ENCODE data around the gene NECTIN3. TPM values are rescaled to one million over a fixed set of nuclear protein-coding genes. Genes with fewer than 3 reads are reported as not detected.

The NECTIN3 gene
- total and polyA plus RNA-seq, 10 of the 15 experiments (the other 5 are each of a cell fraction or from before 2014, with no cell fraction given): 0.21 TPM; not detected in 9

DNA sequence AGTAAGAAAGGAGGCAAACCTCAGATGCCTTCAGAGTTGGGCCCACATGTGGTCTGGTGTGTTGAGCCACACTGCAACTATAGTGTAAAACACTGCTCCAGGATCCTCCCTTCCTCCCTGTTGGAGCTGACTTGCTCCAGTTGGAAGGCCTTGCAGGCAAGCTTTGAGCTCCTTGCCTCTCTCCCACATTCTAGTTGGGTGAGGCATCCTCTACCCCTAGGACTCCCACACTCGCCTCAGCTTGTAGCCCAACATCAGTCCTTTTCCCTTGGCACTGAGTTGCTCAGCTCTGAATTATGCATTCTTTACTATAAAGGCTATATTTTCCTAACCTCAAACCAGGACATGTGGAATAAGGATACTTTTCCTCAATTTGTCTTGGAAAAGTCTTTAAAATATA lies 143.9 kb downstream of the NECTIN3 start:
- Histone ChIP-seq H3K27me3 (replicated peaks in 1 of 2; ENCODE audit: control insufficient read depth in 2 of 2, insufficient read depth in 2 of 2, low read length in 1 of 2) (no peaks in the 10 kb centered on the region), H3K79me2 (ENCODE audit: control insufficient read depth, insufficient read depth, low read length) (no peaks in the 10 kb centered on the region), H3K27ac (ENCODE audit: control insufficient read depth, insufficient read depth) (no peak overlapping the region), H3K36me3 (ENCODE audit: control insufficient read depth in 2 of 2, insufficient read depth in 2 of 2, low read length in 1 of 2) (no peaks in the 10 kb centered on the region), H3K4me2 (ENCODE audit: control insufficient read depth, insufficient read depth) (no peak overlapping the region), H4K20me1 (ENCODE audit: control insufficient read depth, insufficient read depth) (no peaks in the 10 kb centered on the region), H3K4me3 (no peak overlapping the region), H3K9ac (ENCODE audit: control insufficient read depth, insufficient read depth, low read length) (no peak overlapping the region), H3K9me3 (replicated peaks; ENCODE audit: control insufficient read depth, insufficient read depth, low read length) (no peaks in the 10 kb centered on the region), H3K4me1 (ENCODE audit: control insufficient read depth, insufficient read depth, low read length) (no peaks in the 10 kb centered on the region), H2AFZ (ENCODE audit: control insufficient read depth, low read depth, low read length) (no peak overlapping the region)
- ChIA-PET POLR2A (no interaction called here), RAD21 (ENCODE audit: unreplicated experiment) (no interaction called here), SMC1A (ENCODE audit: uncharacterized antibody, unreplicated experiment) (no interaction called here), CTCF (no interaction called here)
- in situ Hi-C loops (cut with MboI): no loop called here
- ATAC-seq (no peak), DNase-seq (ENCODE audit: low read depth, low spot score) (no peak), FAIRE-seq (no peak)
- intact Hi-C loops (cut with micrococcal nuclease; ENCODE audit: unreplicated experiment): no loop called here
- WGBS (ENCODE audit: insufficient coverage, insufficient replicate concordance, low lambda C conversion rate, missing lambda C conversion rate): 5% methylated on average over 1 of the region's 1 CpG
- BruUV-seq (replicated peaks): no TSS peak
- TF ChIP-seq, protein P1, sequence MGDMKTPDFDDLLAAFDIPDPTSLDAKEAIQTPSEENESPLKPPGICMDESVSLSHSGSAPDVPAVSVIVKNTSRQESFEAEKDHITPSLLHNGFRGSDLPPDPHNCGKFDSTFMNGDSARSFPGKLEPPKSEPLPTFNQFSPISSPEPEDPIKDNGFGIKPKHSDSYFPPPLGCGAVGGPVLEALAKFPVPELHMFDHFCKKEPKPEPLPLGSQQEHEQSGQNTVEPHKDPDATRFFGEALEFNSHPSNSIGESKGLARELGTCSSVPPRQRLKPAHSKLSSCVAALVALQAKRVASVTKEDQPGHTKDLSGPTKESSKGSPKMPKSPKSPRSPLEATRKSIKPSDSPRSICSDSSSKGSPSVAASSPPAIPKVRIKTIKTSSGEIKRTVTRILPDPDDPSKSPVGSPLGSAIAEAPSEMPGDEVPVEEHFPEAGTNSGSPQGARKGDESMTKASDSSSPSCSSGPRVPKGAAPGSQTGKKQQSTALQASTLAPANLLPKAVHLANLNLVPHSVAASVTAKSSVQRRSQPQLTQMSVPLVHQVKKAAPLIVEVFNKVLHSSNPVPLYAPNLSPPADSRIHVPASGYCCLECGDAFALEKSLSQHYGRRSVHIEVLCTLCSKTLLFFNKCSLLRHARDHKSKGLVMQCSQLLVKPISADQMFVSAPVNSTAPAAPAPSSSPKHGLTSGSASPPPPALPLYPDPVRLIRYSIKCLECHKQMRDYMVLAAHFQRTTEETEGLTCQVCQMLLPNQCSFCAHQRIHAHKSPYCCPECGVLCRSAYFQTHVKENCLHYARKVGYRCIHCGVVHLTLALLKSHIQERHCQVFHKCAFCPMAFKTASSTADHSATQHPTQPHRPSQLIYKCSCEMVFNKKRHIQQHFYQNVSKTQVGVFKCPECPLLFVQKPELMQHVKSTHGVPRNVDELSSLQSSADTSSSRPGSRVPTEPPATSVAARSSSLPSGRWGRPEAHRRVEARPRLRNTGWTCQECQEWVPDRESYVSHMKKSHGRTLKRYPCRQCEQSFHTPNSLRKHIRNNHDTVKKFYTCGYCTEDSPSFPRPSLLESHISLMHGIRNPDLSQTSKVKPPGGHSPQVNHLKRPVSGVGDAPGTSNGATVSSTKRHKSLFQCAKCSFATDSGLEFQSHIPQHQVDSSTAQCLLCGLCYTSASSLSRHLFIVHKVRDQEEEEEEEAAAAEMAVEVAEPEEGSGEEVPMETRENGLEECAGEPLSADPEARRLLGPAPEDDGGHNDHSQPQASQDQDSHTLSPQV (IDR thresholded peaks at IDR 0.05): no peak
- TF ChIP-seq, protein P2, sequence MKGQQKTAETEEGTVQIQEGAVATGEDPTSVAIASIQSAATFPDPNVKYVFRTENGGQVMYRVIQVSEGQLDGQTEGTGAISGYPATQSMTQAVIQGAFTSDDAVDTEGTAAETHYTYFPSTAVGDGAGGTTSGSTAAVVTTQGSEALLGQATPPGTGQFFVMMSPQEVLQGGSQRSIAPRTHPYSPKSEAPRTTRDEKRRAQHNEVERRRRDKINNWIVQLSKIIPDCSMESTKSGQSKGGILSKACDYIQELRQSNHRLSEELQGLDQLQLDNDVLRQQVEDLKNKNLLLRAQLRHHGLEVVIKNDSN (IDR thresholded peaks at IDR 0.05; ENCODE audit: borderline replicate concordance, extremely low read length, insufficient read depth, low read depth, low read length): no peak
- TF ChIP-seq, protein P3, sequence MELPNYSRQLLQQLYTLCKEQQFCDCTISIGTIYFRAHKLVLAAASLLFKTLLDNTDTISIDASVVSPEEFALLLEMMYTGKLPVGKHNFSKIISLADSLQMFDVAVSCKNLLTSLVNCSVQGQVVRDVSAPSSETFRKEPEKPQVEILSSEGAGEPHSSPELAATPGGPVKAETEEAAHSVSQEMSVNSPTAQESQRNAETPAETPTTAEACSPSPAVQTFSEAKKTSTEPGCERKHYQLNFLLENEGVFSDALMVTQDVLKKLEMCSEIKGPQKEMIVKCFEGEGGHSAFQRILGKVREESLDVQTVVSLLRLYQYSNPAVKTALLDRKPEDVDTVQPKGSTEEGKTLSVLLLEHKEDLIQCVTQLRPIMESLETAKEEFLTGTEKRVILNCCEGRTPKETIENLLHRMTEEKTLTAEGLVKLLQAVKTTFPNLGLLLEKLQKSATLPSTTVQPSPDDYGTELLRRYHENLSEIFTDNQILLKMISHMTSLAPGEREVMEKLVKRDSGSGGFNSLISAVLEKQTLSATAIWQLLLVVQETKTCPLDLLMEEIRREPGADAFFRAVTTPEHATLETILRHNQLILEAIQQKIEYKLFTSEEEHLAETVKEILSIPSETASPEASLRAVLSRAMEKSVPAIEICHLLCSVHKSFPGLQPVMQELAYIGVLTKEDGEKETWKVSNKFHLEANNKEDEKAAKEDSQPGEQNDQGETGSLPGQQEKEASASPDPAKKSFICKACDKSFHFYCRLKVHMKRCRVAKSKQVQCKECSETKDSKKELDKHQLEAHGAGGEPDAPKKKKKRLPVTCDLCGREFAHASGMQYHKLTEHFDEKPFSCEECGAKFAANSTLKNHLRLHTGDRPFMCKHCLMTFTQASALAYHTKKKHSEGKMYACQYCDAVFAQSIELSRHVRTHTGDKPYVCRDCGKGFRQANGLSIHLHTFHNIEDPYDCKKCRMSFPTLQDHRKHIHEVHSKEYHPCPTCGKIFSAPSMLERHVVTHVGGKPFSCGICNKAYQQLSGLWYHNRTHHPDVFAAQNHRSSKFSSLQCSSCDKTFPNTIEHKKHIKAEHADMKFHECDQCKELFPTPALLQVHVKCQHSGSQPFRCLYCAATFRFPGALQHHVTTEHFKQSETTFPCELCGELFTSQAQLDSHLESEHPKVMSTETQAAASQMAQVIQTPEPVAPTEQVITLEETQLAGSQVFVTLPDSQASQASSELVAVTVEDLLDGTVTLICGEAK (IDR thresholded peaks at IDR 0.05; ENCODE audit: borderline replicate concordance): no peak
- TF ChIP-seq, protein P4, sequence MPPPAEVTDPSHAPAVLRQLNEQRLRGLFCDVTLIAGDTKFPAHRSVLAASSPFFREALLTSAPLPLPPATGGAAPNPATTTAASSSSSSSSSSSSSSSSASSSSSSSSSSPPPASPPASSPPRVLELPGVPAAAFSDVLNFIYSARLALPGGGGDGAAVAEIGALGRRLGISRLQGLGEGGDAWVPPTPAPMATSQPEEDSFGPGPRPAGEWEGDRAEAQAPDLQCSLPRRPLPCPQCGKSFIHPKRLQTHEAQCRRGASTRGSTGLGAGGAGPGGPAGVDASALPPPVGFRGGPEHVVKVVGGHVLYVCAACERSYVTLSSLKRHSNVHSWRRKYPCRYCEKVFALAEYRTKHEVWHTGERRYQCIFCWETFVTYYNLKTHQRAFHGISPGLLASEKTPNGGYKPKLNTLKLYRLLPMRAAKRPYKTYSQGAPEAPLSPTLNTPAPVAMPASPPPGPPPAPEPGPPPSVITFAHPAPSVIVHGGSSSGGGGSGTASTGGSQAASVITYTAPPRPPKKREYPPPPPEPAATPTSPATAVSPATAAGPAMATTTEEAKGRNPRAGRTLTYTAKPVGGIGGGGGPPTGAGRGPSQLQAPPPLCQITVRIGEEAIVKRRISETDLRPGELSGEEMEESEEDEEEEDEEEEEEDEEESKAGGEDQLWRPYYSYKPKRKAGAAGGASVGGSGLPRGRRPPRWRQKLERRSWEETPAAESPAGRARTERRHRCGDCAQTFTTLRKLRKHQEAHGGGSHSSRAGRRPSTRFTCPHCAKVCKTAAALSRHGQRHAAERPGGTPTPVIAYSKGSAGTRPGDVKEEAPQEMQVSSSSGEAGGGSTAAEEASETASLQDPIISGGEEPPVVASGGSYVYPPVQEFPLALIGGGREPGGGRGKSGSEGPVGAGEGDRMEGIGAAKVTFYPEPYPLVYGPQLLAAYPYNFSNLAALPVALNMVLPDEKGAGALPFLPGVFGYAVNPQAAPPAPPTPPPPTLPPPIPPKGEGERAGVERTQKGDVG (CRISPR knock-in tag; IDR thresholded peaks at IDR 0.05): no peak
- TF ChIP-seq, protein P5, sequence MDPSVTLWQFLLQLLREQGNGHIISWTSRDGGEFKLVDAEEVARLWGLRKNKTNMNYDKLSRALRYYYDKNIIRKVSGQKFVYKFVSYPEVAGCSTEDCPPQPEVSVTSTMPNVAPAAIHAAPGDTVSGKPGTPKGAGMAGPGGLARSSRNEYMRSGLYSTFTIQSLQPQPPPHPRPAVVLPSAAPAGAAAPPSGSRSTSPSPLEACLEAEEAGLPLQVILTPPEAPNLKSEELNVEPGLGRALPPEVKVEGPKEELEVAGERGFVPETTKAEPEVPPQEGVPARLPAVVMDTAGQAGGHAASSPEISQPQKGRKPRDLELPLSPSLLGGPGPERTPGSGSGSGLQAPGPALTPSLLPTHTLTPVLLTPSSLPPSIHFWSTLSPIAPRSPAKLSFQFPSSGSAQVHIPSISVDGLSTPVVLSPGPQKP (IDR thresholded peaks at IDR 0.05; ENCODE audit: low read depth, low read length): no peak
- TF ChIP-seq, protein P6, sequence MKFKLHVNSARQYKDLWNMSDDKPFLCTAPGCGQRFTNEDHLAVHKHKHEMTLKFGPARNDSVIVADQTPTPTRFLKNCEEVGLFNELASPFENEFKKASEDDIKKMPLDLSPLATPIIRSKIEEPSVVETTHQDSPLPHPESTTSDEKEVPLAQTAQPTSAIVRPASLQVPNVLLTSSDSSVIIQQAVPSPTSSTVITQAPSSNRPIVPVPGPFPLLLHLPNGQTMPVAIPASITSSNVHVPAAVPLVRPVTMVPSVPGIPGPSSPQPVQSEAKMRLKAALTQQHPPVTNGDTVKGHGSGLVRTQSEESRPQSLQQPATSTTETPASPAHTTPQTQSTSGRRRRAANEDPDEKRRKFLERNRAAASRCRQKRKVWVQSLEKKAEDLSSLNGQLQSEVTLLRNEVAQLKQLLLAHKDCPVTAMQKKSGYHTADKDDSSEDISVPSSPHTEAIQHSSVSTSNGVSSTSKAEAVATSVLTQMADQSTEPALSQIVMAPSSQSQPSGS (IDR thresholded peaks at IDR 0.05; ENCODE audit: low read length): no peak
- no peak for TF ChIP-seq NRF1 (conservative IDR thresholded peaks at IDR 0.05; ENCODE audit: low read depth, low read length)

Measured in GM12878 (cell line).